ENCODE results near the gene NUAK1. TPM values are rescaled to one million over a fixed set of nuclear protein-coding genes. Genes with fewer than 3 reads are reported as not detected.

NUAK1 gene
- polyA plus RNA-seq, 1 donor from 2014 or later = 8.3 TPM

DNA sequence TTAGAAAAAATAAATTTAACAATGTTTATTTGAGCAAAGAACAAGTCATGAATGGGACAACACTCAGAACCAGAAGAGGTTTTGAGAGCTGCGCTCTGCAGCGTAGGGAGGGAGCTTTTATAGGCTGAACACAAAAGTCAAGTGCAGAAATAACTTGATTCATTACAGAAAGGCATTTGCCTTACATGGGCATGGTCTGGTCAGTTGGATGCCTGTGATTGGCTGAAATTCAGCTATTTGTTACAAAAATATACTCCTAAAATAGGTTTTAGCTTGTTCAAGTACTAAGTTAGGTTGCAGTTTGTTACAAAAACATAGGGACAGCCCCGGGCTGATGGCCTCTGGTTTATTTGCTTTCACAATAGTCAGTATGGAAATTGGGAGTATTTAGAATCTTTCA, 118.0 kb downstream of the NUAK1 start:
- H3K9me2 ChIP-seq (ENCODE audit: insufficient read depth, low read length) = no peaks in the 10 kb centered on the region

GRCh38 chr12:106019144-106019543, 119.6 kb downstream of the NUAK1 start:
- Histone ChIP-seq H3K4me2 (ENCODE audit: low read length) (no peak overlapping the region), H3K27me3 (ENCODE audit: insufficient read depth, low read depth, low read length) (no peaks in the 10 kb centered on the region), H2AFZ (ENCODE audit: low read depth, low read length) (no peak overlapping the region), H4K20me1 (ENCODE audit: insufficient read depth) (no peaks in the 10 kb centered on the region), H3K27ac (ENCODE audit: low read length) (no peak overlapping the region), H3F3A (ENCODE audit: insufficient read depth, low read length, poor library complexity, severe bottlenecking) (no peaks in the 10 kb centered on the region), H3K9ac (ENCODE audit: low read length) (no peak overlapping the region), H3K4me3 (ENCODE audit: low read length) (no peak overlapping the region), H3K9me2 (ENCODE audit: insufficient read depth, low read length) (no peaks in the 10 kb centered on the region), H3K36me3 (ENCODE audit: insufficient read depth, low read length) (no peaks in the 10 kb centered on the region), H3K9me3 (ENCODE audit: low read length) (peaks cover 4% of the 10 kb centered on the region), H3K79me2 (replicated peaks; ENCODE audit: insufficient read depth, low read length) (no peaks in the 10 kb centered on the region)
- TF ChIP-seq TAF1 (IDR thresholded peaks at IDR 0.05; ENCODE audit: low read depth) (no peak), MXI1 (conservative IDR thresholded peaks at IDR 0.05; ENCODE audit: poor library complexity, severe bottlenecking) (no peak), EZH2 (IDR thresholded peaks at IDR 0.05; ENCODE audit: borderline replicate concordance, insufficient read depth, low read length, poor library complexity, severe bottlenecking) (no peak), EP300 (conservative IDR thresholded peaks at IDR 0.05; ENCODE audit: poor library complexity, severe bottlenecking) (no peak), SMC3 (conservative IDR thresholded peaks at IDR 0.05; ENCODE audit: poor library complexity) (no peak), RAD21 (conservative IDR thresholded peaks at IDR 0.05) (no peak), REST (IDR thresholded peaks at IDR 0.05; ENCODE audit: borderline replicate concordance) (no peak)
- TF ChIP-seq, protein P1, sequence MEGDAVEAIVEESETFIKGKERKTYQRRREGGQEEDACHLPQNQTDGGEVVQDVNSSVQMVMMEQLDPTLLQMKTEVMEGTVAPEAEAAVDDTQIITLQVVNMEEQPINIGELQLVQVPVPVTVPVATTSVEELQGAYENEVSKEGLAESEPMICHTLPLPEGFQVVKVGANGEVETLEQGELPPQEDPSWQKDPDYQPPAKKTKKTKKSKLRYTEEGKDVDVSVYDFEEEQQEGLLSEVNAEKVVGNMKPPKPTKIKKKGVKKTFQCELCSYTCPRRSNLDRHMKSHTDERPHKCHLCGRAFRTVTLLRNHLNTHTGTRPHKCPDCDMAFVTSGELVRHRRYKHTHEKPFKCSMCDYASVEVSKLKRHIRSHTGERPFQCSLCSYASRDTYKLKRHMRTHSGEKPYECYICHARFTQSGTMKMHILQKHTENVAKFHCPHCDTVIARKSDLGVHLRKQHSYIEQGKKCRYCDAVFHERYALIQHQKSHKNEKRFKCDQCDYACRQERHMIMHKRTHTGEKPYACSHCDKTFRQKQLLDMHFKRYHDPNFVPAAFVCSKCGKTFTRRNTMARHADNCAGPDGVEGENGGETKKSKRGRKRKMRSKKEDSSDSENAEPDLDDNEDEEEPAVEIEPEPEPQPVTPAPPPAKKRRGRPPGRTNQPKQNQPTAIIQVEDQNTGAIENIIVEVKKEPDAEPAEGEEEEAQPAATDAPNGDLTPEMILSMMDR (IDR thresholded peaks at IDR 0.05; ENCODE audit: poor library complexity, severe bottlenecking) = no peak

More for the DNA sequence above, 118.0 kb downstream of the NUAK1 start:
- no peak overlapping the region for H3K9ac ChIP-seq (ENCODE audit: low read length)
- H3K4me2 ChIP-seq (ENCODE audit: low read length) = no peak overlapping the region
- no peaks in the 10 kb centered on the region for H3K27me3 ChIP-seq (ENCODE audit: insufficient read depth, low read depth, low read length)
- no peaks in the 10 kb centered on the region for H3K79me2 ChIP-seq (replicated peaks; ENCODE audit: insufficient read depth, low read length)
- no peaks in the 10 kb centered on the region for H4K20me1 ChIP-seq (ENCODE audit: insufficient read depth)
- no peak overlapping the region for H3K27ac ChIP-seq (ENCODE audit: low read length)
- H3F3A ChIP-seq (ENCODE audit: insufficient read depth, low read length, poor library complexity, severe bottlenecking) = no peaks in the 10 kb centered on the region
- no peak for TF ChIP-seq POLR2AphosphoS5 (IDR thresholded peaks at IDR 0.05)
- no peak for TF ChIP-seq MXI1 (conservative IDR thresholded peaks at IDR 0.05; ENCODE audit: poor library complexity, severe bottlenecking)
- TF ChIP-seq EP300 (conservative IDR thresholded peaks at IDR 0.05; ENCODE audit: poor library complexity, severe bottlenecking) = no peak
- TF ChIP-seq EZH2 (IDR thresholded peaks at IDR 0.05; ENCODE audit: borderline replicate concordance, insufficient read depth, low read length, poor library complexity, severe bottlenecking) = no peak
- TF ChIP-seq RAD21 (conservative IDR thresholded peaks at IDR 0.05) = no peak
- no peak for TF ChIP-seq REST (IDR thresholded peaks at IDR 0.05; ENCODE audit: borderline replicate concordance)
- TF ChIP-seq TAF1 (IDR thresholded peaks at IDR 0.05; ENCODE audit: low read depth) = no peak
- TF ChIP-seq, protein P1 (IDR thresholded peaks at IDR 0.05; ENCODE audit: poor library complexity, severe bottlenecking) = no peak
- no peak for TF ChIP-seq SMC3 (conservative IDR thresholded peaks at IDR 0.05; ENCODE audit: poor library complexity)
- no peak overlapping the region for H3K4me3 ChIP-seq (ENCODE audit: low read length)
- peaks cover 4% of the 10 kb centered on the region for H3K9me3 ChIP-seq (ENCODE audit: low read length)
- H3K36me3 ChIP-seq (ENCODE audit: insufficient read depth, low read length) = no peaks in the 10 kb centered on the region
- no peak overlapping the region for H2AFZ ChIP-seq (ENCODE audit: low read depth, low read length)
